MM.1S (cell line): ENCODE data around the gene XRN1.
"Not testable (repeated sequence)": the region's sequence is repeated elsewhere in the genome, so short reads cannot be mapped to it uniquely, and the experiment has no call there.

Experiments
- DNase-seq: peaks from one replicate; pipeline ENCODE4 v3.0.0-alpha.2; 2015
- H2AFZ ChIP-seq: fragments of 300-600 bp; sonication (generic); 2 replicates; pipeline ENCODE4 v1.6.0; 2016; ENCODE audit warnings: antibody characterized with exemption, low read length
- H3F3A ChIP-seq: fragments of 300-600 bp; sonication (generic); 2 replicates; pipeline ENCODE4 v1.6.1; 2016; ENCODE audit warnings: mild to moderate bottlenecking, antibody characterized with exemption, low read length, moderate library complexity, mixed read lengths; ENCODE audit not compliant: insufficient read depth
- H3K27ac ChIP-seq: fragments of 300-600 bp; sonication (generic); 2 replicates; pipeline ENCODE4 v1.5.1; 2016; ENCODE audit warnings: mild to moderate bottlenecking, low read length
- H3K27me3 ChIP-seq: fragments of 300-600 bp; sonication (generic); replicated peaks from 2 replicates; pipeline ENCODE4 v1.6.0; 2016; ENCODE audit warnings: low read length; ENCODE audit not compliant: insufficient read depth
- H3K36me3 ChIP-seq: fragments of 300-600 bp; sonication (generic); replicated peaks from 2 replicates; pipeline ENCODE4 v1.6.1; 2016; ENCODE audit warnings: mild to moderate bottlenecking, low read length, mixed read lengths; ENCODE audit not compliant: insufficient read depth
- H3K4me1 ChIP-seq: fragments of 300-600 bp; sonication (generic); 2 replicates; pipeline ENCODE4 v1.6.1; 2016; ENCODE audit warnings: low read length, mixed read lengths
- H3K4me2 ChIP-seq: fragments of 300-600 bp; sonication (generic); 2 replicates; pipeline ENCODE4 v1.6.0; 2016; ENCODE audit warnings: low read depth, low read length
- H3K4me3 ChIP-seq: fragments of 300-600 bp; sonication (generic); 2 replicates; pipeline ENCODE4 v1.5.1; 2016; ENCODE audit warnings: low read length, mixed read lengths
- H3K79me2 ChIP-seq: fragments of 300-600 bp; sonication (generic); 2 replicates; pipeline ENCODE4 v1.6.1; 2016; ENCODE audit warnings: mixed run types, low read length, mixed read lengths
- H3K9ac ChIP-seq: fragments of 300-600 bp; sonication (generic); 2 replicates; pipeline ENCODE4 v1.6.1; 2016; ENCODE audit warnings: low read length, mixed read lengths
- H3K9me2 ChIP-seq: fragments of 300-600 bp; sonication (generic); replicated peaks from 2 replicates; pipeline ENCODE4 v1.6.1; 2016; ENCODE audit warnings: mild to moderate bottlenecking, low read length, mixed read lengths; ENCODE audit not compliant: insufficient read depth
- H3K9me3 ChIP-seq: fragments of 300-600 bp; sonication (generic); replicated peaks from 2 replicates; pipeline ENCODE4 v1.6.1; 2016; ENCODE audit warnings: mild to moderate bottlenecking, low read length, mixed read lengths; ENCODE audit not compliant: insufficient read depth
- H4K20me1 ChIP-seq: fragments of 300-600 bp; sonication (generic); 2 replicates; pipeline ENCODE4 v1.6.1; 2016; ENCODE audit warnings: mild to moderate bottlenecking, low read length, moderate library complexity, mixed read lengths; ENCODE audit not compliant: insufficient read depth
- EZH2 ChIP-seq: fragments of 300-600 bp; sonication (generic); optimal IDR thresholded peaks from 2 replicates; pipeline ENCODE3; 2017; ENCODE audit warnings: low read depth, mild to moderate bottlenecking, antibody characterized with exemption, low read length, mixed read lengths
- EZH2phosphoT487 ChIP-seq: fragments of 300-600 bp; sonication (generic); IDR thresholded peaks from 2 replicates; pipeline ENCODE4 v1.6.1; 2018; ENCODE audit warnings: antibody characterized with exemption, low read length
- TF ChIP-seq, protein P1 (sequence below): fragments of 300-600 bp; sonication (generic); IDR thresholded peaks from 2 replicates; pipeline ENCODE4 v1.5.1; 2016; ENCODE audit warnings: antibody characterized with exemption, low read length, mixed read lengths

XRN1 gene

DNA sequence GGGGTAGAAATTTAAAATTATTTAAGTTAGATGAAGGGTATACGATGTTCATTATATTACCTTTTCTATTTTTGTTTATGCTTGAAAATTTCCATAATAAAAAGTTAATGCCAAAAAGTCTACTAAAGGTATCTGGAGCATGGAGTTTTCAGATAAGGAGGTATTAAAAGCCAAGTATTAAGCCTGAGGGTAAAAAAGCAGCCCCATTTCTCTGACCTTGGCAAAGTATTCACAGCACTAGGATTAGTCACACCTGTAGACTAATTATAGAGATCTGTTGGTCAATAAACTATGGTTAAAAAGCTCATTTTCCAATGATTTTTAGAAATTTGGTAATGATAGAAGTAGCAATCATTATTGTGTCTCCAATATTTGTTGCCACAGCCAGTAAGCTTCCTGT, 23.1 kb downstream of the XRN1 start:
- Histone ChIP-seq H3K9ac (no peak overlapping the region), H4K20me1 (no peaks in the 10 kb centered on the region), H3K79me2 (peaks cover 19% of the 10 kb centered on the region), H3K4me3 (no peak overlapping the region), H3K9me3 (no peaks in the 10 kb centered on the region), H3K27ac (no peak overlapping the region), H2AFZ (no peak overlapping the region), H3F3A (no peaks in the 10 kb centered on the region), H3K4me1 (no peaks in the 10 kb centered on the region), H3K36me3 (peaks cover 8% of the 10 kb centered on the region; the same call in 1 of the 2 replicates), H3K4me2 (no peak overlapping the region), H3K9me2 (no peaks in the 10 kb centered on the region), H3K27me3 (no peaks in the 10 kb centered on the region)
- TF ChIP-seq, protein P1, sequence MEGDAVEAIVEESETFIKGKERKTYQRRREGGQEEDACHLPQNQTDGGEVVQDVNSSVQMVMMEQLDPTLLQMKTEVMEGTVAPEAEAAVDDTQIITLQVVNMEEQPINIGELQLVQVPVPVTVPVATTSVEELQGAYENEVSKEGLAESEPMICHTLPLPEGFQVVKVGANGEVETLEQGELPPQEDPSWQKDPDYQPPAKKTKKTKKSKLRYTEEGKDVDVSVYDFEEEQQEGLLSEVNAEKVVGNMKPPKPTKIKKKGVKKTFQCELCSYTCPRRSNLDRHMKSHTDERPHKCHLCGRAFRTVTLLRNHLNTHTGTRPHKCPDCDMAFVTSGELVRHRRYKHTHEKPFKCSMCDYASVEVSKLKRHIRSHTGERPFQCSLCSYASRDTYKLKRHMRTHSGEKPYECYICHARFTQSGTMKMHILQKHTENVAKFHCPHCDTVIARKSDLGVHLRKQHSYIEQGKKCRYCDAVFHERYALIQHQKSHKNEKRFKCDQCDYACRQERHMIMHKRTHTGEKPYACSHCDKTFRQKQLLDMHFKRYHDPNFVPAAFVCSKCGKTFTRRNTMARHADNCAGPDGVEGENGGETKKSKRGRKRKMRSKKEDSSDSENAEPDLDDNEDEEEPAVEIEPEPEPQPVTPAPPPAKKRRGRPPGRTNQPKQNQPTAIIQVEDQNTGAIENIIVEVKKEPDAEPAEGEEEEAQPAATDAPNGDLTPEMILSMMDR, result no peak
- TF ChIP-seq EZH2 (no peak), EZH2phosphoT487 (no peak)
- DNase-seq, result no peak

- Histone ChIP-seq H3K4me1 (no peaks in the 10 kb centered on the region), H3K9ac (no peak overlapping the region), H4K20me1 (no peaks in the 10 kb centered on the region), H3K27me3 (no peaks in the 10 kb centered on the region), H3K9me2 (no peaks in the 10 kb centered on the region), H3K27ac (no peak overlapping the region), H3K36me3 (peaks cover 7% of the 10 kb centered on the region; the same call in 1 of the 2 replicates), H3F3A (no peaks in the 10 kb centered on the region), H3K4me3 (no peak overlapping the region), H3K9me3 (no peaks in the 10 kb centered on the region), H3K4me2 (no peak overlapping the region), H2AFZ (no peak overlapping the region), H3K79me2 (no peaks in the 10 kb centered on the region)
- TF ChIP-seq EZH2, result no peak
- TF ChIP-seq, protein P1, result no peak
- no peak for TF ChIP-seq EZH2phosphoT487
- DNase-seq, result no peak
These were observed 28.8 kb downstream of the XRN1 start for GRCh38 chr3:142418926-142419592.

DNA sequence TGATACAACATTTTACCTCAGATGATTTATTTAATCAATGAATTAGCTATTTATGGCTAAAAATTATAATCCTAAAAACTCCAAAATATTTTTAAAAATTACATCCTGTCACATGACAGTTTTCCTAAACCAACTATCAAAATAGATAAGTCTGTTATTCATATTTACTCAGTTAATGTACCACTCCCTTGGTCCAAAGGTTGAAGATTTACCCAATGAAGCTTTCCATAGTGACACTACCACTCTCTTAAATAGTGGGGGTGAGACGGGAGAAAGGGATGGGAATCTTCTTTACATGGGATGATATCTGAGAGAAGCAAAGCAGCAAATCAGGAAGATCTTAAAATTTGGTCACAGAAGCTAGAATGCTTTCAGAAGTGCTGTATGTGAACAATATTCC, 30.5 kb downstream of the XRN1 start:
- H3K4me1 ChIP-seq, result no peaks in the 10 kb centered on the region
- TF ChIP-seq EZH2 (no peak), EZH2phosphoT487 (no peak)
- TF ChIP-seq, protein P1, result no peak
- DNase-seq, result no peak
- H3K9me2 ChIP-seq, result no peaks in the 10 kb centered on the region
- H3K4me3 ChIP-seq, result no peak overlapping the region
- H3K79me2 ChIP-seq, result no peaks in the 10 kb centered on the region
- H2AFZ ChIP-seq, result no peak overlapping the region
- no peak overlapping the region for H3K9ac ChIP-seq
- H3K36me3 ChIP-seq, result peaks cover 9% of the 10 kb centered on the region; the same call in 1 of the 2 replicates
- H4K20me1 ChIP-seq, result no peaks in the 10 kb centered on the region
- no peak overlapping the region for H3K27ac ChIP-seq
- H3K9me3 ChIP-seq, result no peaks in the 10 kb centered on the region
- H3K27me3 ChIP-seq, result no peaks in the 10 kb centered on the region
- no peak overlapping the region for H3K4me2 ChIP-seq
- no peaks in the 10 kb centered on the region for H3F3A ChIP-seq

DNA sequence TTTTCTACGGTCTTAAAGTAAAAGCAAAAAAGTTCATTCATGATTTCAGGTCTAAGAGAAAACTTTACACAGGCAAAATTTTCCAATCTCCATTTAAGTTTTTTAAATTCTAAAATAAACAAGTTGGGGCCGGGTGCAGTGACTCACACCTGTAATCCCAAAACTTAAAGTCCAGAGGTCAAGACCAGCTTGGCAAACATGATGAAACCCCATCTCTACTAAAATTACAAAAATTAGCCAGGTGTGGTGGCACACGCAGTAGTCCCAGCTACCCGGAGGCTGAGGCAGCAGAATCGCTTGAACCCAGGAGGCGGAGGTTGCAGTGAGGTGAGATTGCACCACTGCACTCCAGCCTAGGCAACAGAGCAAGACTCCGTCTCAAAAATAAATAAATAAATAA, 47.3 kb downstream of the XRN1 start:
- not testable (repeated sequence) for DNase-seq, H3K36me3 ChIP-seq, H3F3A ChIP-seq, H3K9ac ChIP-seq, H4K20me1 ChIP-seq, H3K9me3 ChIP-seq, H3K9me2 ChIP-seq, H3K4me3 ChIP-seq, H3K79me2 ChIP-seq, H3K4me1 ChIP-seq, H3K27ac ChIP-seq, H3K4me2 ChIP-seq, H3K27me3 ChIP-seq, H2AFZ ChIP-seq
